GM04504 (cell line): ENCODE results near the gene RSPH9.

Experiments used
- DNase-seq: peaks from one replicate; pipeline ENCODE4 v3.0.0-alpha.2; 2012; ENCODE audit warnings: low read depth

RSPH9 gene

DNA sequence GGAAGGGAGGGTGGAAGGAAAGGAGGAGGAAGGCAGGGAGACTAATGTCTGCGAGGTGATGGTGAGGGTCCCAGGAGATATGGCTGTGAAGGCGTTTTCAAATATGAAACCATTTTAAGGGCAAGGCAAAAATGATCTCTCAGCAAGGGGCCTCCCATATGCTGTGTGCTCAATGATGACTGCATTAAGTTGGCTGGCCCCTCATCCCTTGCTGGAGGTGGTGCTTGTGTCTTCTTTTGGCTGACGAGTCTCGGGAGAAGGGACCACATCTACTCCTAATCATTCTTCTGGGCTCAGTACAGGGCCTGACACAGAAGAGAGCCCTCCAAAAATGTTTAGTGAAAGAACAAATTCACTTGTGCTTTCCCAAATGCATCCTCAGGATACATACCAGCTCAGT lies 65.7 kb downstream of the RSPH9 start:
- DNase-seq: no peak

- no peak for DNase-seq
Observed at GRCh38 chr6:43712579-43712978, 67.7 kb downstream of the RSPH9 start.

GRCh38 chr6:43713643-43714310 lies 68.9 kb downstream of the RSPH9 start:
- DNase-seq: no peak

DNA sequence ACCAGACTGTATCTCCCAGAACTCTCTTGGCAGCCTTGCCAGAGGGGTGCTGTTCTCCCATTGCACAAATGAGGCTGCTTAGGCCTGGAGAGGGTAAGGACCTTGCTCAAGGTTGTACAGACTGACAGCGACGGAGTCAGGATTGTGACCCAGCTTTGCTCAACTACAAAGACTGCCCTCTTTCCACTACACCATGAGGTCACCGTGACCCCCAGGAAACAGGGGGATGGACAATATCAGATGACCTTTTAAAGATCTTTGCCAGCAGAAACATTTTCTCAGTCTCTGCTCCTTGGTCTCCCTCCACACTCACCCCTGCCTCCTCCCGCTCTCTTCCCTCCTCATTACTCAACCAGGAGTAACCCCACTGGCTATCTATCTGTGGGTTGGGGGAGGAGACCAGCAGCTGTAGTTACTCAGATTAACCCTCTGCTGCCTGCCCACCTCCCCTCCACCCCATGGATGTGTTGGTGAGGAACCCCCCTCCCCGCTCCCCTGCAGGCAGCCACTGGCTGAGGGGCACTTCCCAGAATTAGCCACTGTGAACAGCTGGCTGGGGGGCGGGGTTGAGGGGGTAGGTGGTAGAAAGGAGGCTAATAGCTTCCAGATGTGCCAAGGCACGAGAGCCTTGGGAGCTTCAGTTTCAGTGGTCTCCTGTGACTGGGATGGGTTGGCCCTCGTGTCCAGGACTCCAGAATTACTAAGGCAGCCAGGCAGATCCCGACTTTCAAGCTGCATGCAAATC lies 69.6 kb downstream of the RSPH9 start:
- no peak for DNase-seq

GRCh38 chr6:43715056-43715788 lies 70.4 kb downstream of the RSPH9 start:
- DNase-seq: no peak

DNA sequence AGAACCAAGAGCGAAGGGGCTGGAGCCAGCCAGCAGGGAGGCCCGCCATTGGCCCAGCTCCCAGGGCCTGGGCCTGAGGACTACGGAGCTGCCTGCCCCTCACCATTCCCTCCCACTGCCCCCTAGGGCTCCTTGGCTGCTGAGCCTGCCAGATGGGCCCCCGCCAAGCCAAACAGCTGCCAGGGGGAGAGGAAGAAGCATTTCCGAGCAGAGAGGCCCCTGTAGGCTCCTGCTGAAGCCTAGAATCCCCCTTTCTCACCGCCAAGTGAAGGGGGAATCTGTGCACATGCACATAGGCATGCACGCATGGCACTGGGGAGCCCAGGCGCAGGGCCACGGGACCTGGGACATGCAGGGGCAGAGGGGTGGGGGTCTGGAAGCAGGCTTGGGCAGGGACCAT lies 71.3 kb downstream of the RSPH9 start:
- DNase-seq: no peak

GRCh38 chr6:43717389-43717788 lies 72.6 kb downstream of the RSPH9 start:
- no peak for DNase-seq

- no peak for DNase-seq
Observed at GRCh38 chr6:43717822-43718221, 73.0 kb downstream of the RSPH9 start.

DNA sequence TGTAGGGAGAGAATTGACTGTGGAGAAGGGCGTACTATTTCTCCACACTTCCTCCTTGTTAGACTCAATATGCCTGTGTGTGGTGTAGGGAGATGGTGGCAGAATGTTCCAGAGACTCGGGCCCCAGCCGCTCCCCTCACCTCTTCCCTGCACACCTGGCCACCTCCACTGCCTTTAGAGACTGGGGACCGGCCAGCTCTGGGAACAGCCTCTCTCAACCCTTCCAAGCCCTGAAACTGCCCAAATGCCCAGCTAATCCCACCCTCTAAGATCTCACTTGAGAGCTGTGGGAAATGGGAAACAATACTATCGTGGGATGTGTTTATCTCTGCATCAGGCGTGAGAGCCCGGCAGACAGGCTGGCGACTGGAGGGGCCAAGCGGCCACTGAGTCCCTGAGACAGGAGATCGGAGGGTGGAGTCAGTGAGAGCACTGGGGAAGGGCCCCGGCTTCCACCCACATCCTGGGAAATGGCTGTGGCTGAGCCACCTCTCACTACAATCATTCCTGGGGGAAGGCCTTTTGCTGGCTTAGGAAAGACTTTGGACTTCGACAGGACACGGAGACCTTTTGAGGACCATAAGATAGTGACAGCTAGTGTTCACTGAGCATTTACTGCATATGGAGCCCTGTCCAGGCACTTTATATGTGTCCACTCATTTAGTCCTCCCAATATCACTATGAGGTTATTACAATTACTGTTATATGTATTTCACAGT lies 73.7 kb downstream of the RSPH9 start:
- no peak for DNase-seq

DNA sequence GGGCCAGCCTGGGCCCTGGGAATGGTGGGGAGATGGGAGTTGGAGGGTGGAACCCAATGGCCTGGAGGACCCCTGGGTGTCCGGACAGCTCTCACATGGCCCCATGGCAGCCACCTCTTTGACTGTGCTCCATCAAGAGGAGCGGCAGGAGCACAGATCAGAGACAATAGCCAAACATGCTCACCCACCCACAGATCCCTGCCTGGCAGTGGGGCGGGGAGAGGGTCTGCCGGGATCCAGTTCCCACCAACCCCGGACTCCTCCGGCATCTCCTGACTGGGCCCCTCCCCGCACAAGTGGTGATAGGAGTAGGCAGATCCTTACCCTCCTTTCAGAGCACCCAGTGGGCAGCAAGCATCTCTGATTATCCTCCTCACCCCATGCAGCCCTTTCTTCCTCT lies 74.7 kb downstream of the RSPH9 start:
- no peak for DNase-seq

GRCh38 chr6:43720999-43721398 lies 76.2 kb downstream of the RSPH9 start:
- no peak for DNase-seq
